Epithelial cell of prostate (primary cell): Measurements from ENCODE around the gene DNAH5.
"Not testable (repeated sequence)": the region's sequence is repeated elsewhere in the genome, so short reads cannot be mapped to it uniquely, and the experiment has no call there.

ENCODE experiments used
- DNase-seq: peaks from one replicate; pipeline ENCODE4 v3.0.0-alpha.2; 2011; ENCODE audit warnings: low read depth, low spot score
- H3K27ac ChIP-seq: fragments of 450-650 bp; 2 replicates; pipeline ENCODE4 v1.5.1; 2017; ENCODE audit warnings: mild to moderate bottlenecking

DNAH5 gene

DNA sequence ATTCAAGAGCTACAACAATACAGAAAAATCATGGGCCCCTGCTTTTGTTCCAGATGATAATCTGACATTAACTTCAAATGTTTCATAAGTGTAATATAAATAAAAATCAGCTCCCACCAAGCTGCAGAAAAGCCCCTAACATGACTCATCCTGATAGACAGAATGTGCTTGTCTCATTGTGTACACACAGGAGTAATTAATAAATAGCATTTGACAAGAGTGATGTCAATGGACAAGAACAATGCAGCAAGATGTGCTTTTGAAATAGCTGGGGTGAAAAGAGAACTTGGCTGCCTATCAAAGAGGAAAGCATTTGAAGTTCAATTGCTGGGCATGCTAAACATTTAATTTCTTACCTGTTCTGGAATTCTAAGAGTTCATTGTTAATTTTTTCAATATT is 79.2 kb downstream of the DNAH5 start:
- DNase-seq = no peak

DNA sequence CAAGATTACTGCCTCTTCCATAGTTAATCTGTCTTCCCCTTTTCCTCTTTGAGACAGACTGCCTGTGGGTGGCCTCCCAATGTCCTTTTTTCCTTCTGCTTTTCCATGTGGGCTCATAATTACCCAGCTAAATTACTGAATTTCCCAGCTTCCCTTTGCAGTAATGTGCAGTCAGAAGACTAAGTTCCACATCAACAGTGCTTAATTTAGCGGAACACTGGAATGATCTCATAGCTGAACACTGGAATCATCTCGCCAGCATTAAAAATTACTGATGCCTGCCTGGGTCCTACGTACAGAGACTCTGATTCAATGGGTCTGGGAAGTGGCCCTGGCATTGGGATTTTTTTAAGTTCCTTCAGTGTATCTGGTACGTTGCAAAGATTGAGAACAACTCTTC is 84.3 kb downstream of the DNAH5 start:
- DNase-seq = no peak
- no peak overlapping the region for H3K27ac ChIP-seq

More for the DNA sequence above, 79.2 kb downstream of the DNAH5 start:
- no peak overlapping the region for H3K27ac ChIP-seq

DNA sequence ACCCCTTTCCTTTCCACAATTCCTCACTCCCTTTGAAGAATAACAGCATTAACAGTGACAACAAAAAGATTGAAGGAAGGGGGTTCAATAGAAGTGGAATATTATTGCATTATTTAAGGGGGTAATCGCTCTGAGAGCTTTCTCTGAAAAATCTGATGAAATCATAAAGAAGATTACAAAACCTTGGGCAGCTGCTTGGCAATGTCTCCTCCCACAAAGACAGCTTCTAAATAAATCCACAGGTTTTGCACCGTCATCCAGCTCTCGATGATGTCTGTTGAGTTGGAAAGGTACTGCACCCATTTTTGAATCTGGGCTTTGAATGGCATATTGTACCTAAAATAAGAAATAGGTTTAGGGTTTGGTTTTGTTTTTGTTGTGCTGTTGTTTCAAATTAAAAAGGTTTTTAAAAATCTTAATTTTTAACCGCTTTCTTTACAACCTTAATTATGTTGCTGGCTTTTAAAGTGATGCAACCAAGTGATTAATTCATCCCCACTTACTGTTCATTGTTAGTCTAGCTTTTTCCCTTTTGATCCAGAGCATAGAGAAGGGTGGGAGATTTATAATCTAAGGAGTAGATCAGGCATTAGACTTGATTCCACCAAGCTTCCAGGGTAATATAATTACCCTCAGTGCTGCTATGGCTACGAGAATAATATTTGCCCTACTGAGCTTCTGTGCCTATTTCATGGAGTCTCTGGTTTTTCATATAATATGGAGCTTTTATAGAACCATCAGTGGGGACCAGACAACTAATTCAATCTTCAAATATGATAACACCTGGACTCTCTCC is 85.0 kb downstream of the DNAH5 start:
- no peak overlapping the region for H3K27ac ChIP-seq
- no peak for DNase-seq

DNA sequence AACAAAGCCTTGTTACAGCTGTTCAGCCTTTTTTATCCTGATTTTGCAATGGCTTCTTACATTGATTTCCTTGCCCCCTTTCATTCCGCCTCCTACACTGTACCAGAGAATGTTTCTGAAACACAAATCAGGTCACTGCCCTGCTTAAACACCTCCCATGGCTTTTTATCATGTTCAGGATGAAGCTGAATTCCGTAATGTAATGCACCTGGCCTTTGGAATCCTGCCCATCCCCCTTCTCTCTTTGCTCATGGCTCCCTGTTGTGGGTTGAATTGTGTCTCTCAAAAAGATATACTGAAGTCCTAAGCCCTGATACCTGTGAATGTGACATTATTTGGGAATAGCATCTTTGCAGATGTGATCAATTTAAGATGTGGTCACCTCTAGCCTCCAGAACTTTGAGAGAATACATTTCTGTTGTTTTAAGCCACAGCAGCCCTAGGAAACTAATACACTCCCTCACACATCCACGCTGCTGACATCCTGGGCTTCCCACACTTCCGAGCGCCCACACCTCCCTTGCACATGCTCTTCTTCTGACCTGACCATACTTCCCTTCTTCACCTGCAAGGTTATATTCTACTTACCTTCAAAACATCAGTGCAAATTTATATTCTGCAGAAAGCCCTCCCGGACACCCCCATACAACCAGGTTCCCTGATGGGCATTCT is 101.2 kb downstream of the DNAH5 start:
- no peak for DNase-seq

DNA sequence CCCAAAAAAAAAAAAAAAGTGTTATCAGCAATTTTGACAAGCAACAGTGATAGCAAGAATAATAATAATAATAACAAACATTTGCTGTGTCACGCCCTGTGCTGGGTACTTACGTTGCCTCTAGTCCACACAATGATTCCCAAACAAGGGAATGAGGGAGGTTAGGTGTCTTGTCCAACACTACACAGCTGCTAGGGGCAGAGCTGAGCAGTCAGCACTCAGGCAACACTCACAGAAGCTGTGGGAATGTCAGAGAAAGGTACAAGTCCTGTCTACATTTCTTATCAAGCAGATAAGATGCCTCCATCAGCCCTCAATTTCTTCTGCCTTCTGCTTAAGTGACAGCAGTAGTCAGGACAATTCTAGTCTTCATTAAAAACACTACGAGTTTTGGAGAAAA is 111.0 kb downstream of the DNAH5 start:
- DNase-seq = no peak

More for the DNA sequence above, 101.2 kb downstream of the DNAH5 start:
- H3K27ac ChIP-seq = no peak overlapping the region

DNA sequence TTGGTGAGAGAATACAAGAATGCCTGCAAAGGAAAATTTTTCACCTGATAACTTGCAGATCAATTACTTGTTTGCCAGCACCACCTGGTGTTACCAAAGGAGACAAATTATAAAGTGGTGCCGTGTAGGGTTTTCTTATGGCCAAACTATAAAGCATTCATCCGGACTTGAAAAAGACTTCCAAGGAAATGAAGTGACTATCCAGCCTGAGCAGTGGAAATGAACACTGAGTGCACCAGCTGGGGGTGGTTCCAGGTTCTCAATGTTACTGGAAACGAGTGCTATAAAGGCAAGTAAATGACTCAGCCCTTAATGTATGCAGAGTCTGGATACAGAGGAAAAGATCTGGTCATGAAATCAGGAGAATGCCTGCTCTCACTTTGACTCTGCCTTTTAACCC is 113.1 kb downstream of the DNAH5 start:
- no peak for DNase-seq
- H3K27ac ChIP-seq = peak overlapping the region; percentile 51

More for the DNA sequence above, 111.0 kb downstream of the DNAH5 start:
- H3K27ac ChIP-seq = no peak overlapping the region

DNA sequence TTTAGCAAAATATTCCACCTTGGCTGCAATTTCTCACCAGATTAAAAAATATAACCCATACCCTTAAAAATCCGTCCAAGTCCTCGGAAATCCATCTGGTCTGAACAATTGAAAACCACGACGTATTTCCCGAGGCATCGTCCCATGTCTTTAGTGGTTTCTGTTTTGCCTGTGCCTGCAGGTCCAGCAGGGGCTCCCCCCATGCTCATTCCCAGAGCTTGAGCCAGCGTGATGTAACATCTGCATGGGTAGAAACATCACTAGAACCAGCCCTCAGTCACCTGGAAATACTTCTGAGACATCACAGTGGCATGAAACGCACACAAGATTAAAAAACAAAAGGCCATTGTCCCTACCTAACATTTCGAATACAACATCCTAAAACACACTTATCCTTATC is 114.0 kb downstream of the DNAH5 start:
- peak overlapping the region; percentile 51 for H3K27ac ChIP-seq
- DNase-seq = peak; percentile 31

DNA sequence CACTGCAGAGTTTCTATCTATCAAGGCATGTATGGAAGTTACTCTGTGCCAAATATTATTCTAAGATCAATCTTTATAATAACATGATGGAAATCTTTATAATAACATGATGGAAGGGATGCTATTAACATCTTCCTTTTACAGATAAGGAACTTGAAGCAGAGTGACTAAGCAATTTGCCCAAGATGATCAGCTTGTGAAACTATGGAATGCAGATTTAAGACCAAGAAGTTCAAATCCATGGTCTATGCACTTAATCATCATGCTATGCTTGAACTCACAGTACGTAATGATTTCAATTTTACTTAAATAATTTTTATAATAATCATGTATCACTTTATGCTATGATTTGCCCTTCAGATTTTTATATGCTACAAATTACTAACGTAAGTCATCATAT is 123.1 kb downstream of the DNAH5 start:
- no peak for DNase-seq
- H3K27ac ChIP-seq = no peak overlapping the region

DNA sequence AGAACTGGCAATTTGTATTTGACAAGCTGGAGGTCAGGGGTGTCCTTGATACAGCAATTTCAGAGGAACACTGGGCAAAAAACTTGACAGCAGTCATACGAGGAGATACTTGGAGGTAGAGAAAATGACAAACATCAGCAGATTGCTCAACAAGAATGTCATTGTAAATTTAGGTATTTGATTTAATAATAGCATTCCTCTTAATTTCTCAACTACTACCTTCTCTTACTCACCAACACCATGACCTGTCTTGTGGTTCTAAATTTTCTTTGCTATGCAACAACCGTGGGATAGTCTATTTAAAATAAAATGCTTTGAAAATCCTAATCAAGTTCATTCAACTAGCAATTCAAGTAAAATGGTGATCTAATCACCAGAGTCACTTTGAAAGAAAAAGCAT is 128.4 kb downstream of the DNAH5 start:
- DNase-seq = no peak

DNA sequence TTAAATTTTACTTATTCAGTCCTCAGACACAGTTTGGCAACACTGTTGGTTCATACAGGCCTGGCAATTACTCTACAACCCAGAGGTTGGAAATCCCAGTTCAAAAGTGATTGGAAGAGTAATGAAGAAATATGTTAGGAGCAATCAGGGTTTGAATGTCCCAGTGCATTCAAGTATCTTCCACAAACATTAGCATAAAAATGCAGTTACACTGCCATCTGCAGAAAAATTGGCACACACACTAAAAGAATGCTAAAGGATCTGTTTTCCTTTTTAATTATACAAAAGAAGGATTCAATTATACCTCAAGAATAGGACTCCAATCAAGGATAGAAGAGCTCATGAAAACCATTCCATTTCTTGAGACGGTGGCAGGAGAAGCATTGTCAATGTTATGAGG is 130.2 kb downstream of the DNAH5 start:
- no peak for DNase-seq
- no peak overlapping the region for H3K27ac ChIP-seq

More for the DNA sequence above, 128.4 kb downstream of the DNAH5 start:
- H3K27ac ChIP-seq = no peak overlapping the region

DNA sequence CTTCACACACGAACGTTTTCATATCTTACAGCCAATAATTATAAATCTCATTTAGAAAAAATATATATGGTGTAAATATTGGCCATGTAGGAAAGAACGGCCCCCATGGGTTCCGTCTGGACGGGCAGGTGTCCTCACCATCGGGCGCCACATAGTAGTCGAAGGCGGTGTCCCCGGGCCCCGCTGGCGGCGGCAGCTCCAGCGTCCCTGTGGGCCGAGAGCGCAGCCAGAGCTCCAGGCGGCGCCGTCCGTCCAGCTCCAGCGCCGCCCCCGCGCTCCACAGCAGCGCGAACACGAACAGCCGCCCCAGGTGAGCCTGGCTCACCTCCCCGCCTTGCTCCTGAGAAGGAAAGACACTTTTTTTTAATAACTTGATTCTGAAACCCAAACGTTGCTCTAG is 134.6 kb downstream of the DNAH5 start:
- H3K27ac ChIP-seq = no peak overlapping the region
- no peak for DNase-seq

DNA sequence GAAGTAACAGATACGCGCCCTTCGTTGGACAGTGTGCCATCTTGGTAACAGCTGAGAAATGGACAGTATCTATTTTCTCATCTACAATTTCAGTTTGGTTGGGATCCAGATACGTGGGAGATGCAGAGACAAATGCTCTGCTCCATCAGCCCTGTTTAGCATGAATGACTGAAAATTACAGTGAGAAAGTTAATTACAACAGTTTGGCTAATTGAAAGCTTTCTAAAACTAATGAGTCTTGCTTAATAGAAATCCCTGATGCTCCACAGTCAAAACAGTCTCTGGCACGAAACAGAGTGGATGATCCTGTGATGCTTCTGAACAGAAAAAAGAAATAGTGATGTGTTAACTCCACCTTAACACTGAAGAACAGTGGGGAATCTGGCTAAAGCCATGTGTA is 140.2 kb downstream of the DNAH5 start:
- DNase-seq = no peak
- H3K27ac ChIP-seq = no peak overlapping the region

DNA sequence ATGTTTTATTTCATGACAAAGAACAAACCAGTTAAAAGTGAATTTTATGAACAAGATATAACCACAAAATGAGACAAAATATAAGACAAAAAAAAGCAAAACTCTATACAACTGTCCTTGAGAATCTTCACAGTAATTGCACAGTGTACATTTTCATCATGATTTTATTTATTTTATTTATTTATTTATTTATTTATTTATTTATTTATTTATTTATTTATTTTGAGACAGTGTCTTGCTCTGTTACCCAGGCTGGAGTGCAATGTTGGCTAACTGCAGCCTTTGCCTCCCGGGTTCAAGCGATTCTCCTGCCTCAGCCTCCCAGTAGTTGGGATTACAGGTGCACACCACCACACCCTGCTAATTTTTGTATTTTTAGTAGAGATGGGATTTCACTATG is 145.9 kb downstream of the DNAH5 start:
- not testable (repeated sequence) for H3K27ac ChIP-seq

DNA sequence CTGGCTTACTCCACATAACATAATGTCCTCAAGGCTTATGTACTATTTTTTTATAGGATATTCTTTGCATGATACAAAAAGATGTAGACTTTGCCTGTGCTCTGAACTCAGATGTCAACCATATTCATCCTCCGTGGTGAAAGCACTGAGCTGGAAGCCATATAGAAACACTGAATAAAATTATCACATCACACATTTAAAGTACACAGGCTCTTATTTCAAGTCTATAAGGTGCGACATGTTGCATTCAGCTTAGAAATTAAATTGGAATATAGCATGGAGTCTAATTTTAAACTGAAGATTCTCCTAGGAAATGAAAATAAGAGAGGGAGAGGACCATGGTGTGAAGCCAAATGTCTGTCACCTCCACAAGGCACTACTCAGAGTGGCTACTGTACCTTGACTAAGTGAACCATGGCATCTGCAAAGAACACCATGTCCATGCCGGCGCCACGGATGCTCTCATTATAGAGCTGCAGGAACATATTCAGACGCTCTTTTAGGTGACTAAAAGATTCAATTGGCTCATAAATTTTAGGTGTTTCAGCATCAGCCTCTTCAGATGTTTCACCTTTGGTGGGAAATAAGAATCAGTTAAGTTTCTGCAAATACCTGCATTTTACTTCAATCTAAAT is 158.6 kb downstream of the DNAH5 start:
- no peak for DNase-seq
- no peak overlapping the region for H3K27ac ChIP-seq

More for the DNA sequence above, 145.9 kb downstream of the DNAH5 start:
- not testable (repeated sequence) for DNase-seq

DNA sequence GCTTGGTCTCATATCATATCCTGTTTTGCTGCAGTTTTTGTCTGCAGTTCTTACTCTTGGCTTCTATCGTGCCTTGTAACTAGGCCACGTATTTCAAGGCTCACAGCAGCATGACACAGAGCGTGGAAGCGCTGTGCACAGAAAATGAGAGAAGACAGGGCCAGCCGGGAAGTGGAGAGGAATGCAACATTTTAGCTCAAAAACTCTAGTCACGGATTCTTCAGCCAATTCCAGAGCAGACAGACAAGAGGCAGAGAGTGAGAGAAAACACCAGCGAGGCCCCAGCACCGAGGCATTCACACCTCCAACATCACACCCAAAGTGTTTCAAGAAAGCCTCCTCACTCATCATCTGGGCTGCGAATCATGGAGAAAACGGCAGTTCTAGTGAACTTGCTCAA is 160.8 kb downstream of the DNAH5 start:
- H3K27ac ChIP-seq = no peak overlapping the region
- DNase-seq = no peak

DNA sequence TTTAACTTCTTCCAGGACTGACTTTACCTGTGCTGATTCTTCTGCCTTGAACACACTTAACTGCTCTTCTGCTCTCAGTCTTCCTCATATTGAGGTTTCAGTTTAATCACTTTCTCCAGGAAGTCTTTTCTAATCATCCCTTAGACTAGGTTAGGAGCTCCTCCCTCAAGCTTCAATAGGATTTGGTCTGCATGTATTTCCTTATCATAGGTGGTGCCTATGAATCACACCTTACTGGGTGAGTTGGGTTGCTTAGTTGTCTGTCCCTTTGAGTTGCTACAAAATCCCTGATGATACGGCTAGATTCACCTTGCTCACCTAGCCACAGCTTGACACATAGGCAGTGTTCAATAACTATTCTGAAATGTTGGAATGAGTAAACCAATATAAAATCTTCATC is 164.4 kb downstream of the DNAH5 start:
- DNase-seq = peak; percentile 53
- H3K27ac ChIP-seq = no peak overlapping the region

DNA sequence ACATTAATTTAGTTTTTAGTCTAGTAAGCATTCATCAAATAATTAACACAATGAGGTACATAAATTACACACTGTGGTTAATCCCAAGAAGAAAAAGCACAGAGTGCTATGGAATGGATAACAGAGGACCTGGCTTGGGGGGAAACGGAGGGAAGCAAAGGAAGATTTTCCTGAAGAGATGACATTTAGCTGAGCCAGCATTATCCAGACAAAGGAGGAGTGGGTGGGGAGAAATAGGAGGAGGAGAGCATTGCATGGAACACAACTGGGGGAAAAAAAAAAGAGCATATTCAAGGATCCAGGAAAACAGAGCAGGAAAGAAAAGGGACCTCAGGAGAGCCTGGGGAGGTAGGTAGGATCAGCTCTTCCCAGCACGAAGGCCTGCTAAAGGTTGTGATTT is 170.8 kb downstream of the DNAH5 start:
- H3K27ac ChIP-seq = no peak overlapping the region
- DNase-seq = no peak

DNA sequence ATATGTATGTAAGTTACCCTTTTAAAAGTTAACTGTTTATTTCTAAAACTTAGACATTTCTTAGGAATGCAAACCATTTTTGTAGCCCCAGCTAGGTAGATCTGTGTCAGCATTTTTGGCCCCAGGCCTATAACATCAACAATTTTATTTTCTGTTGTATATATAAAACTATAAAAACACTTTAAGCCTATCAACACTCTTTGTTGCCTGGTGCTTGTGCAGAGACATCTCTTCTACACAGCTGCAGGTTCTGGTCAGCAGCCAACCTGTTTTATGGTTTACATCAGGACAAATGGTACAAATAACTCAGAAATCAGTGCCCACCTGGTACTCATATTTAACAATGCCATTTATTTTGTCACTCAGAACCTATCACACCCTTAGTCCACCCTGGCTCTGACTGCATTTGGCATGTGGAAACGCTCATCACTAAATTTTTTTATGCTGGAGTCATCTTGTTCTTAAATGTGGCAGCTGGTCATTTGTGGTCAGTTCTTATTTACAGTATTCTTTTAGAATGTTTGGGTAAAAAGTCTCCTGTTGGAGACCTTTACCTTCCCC is 173.4 kb downstream of the DNAH5 start:
- DNase-seq = no peak
- H3K27ac ChIP-seq = no peak overlapping the region

DNA sequence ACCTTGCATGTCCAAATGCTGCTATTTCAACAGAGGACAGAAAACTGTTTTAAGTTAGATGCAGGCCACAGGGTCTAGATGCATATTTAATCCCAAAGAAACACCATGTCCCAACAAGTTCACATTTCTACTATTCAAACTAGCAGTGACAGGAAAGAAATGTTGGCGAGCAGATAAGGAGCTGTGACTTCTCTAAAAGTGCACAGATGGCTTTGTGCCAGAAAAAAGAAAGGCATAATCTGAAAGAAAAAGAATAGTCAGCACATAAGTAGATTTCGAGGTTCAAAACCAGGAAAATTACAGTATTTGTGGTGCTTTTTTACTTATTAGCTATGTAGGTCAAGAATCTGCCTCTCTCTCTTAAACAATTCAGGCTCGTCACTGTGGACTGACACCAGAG is 178.3 kb downstream of the DNAH5 start:
- DNase-seq = no peak
- no peak overlapping the region for H3K27ac ChIP-seq

DNA sequence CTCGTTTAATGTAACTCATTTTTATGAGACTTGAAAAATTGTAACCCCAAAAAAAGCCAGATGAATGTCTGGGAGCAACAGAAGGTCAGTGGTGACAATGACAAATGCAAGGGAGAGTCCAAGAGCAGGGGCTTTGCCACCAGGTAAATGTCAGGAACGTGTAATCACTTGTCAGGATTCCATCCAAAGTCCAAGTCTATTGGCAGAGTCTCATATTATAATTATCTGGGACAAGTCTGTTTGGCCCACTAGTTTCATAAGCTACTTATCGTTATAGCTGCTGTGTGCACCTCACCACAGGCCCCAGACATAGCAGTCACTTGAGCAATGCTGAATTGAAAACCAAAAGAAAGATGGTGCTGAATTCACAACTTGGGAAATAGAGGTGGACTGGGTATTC is 180.8 kb downstream of the DNAH5 start:
- DNase-seq = no peak
- H3K27ac ChIP-seq = no peak overlapping the region

DNA sequence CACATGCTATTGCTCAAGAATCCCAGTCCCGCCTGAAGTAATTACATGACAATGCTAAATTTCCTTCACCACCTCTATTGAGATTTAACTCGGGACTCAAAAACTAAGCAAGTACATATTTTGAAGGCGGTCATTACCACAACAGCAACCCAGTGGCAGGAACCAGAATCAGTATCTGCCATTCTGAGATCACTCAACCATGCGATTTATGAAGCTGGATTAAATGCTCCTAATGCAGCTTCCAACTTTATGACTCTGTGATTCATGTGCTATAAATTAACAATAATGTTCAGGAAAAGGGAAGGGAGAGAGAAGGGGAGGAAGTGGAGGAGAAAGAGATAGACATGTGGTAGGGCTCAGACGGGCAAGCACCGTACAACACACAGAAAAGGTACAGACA is 194.7 kb downstream of the DNAH5 start:
- H3K27ac ChIP-seq = no peak overlapping the region
- DNase-seq = no peak
